WERI-Rb-1 (cell line): ENCODE data around the gene ANKS4B.

ENCODE experiments used
- DNase-seq: peaks from one replicate; pipeline ENCODE4 v3.0.0-alpha.2; 2020
- H3K27ac ChIP-seq: fragments of 250-450 bp; sonication (Bioruptor Pico); 2 replicates; pipeline ENCODE4 v1.5.1; 2020; ENCODE audit warnings: mild to moderate bottlenecking, moderate library complexity
- H3K27me3 ChIP-seq: fragments of 250-450 bp; sonication (Bioruptor Pico); 2 replicates; pipeline ENCODE4 v1.5.1; 2021; ENCODE audit warnings: mild to moderate bottlenecking, low read depth, moderate library complexity; ENCODE audit not compliant: insufficient read depth, severe bottlenecking
- H3K36me3 ChIP-seq: fragments of 250-450 bp; sonication (Bioruptor Pico); 2 replicates; pipeline ENCODE4 v1.5.1; 2020; ENCODE audit warnings: mild to moderate bottlenecking, moderate library complexity
- H3K4me3 ChIP-seq: 2 replicates; pipeline ENCODE4 v1.5.1; 2011; ENCODE audit warnings: low read depth, mild to moderate bottlenecking, control low read depth, low read length
- H3K9me3 ChIP-seq: fragments of 250-450 bp; sonication (Bioruptor Pico); 2 replicates; pipeline ENCODE4 v1.5.1; 2021; ENCODE audit warnings: mild to moderate bottlenecking, moderate library complexity; ENCODE audit not compliant: severe bottlenecking
- CTCF ChIP-seq: IDR thresholded peaks from 2 replicates; pipeline ENCODE4 v1.5.1; 2011; ENCODE audit warnings: low read depth, mild to moderate bottlenecking, control low read depth, inconsistent platforms, low read length

ANKS4B gene

GRCh38 chr16:21260870-21261791 lies 27.6 kb downstream of the ANKS4B start:
- Histone ChIP-seq H3K9me3 (no peaks in the 10 kb centered on the region), H3K36me3 (no peaks in the 10 kb centered on the region), H3K27me3 (no peaks in the 10 kb centered on the region), H3K4me3 (no peak overlapping the region), H3K27ac (peak overlapping the region; percentile 85)
- no peak for TF ChIP-seq CTCF
- no peak for DNase-seq

GRCh38 chr16:21262779-21263639 lies 29.5 kb downstream of the ANKS4B start:
- H3K27me3 ChIP-seq, result no peaks in the 10 kb centered on the region
- no peaks in the 10 kb centered on the region for H3K36me3 ChIP-seq
- peak overlapping the region; percentile 85 for H3K27ac ChIP-seq
- DNase-seq, result no peak
- TF ChIP-seq CTCF, result no peak
- no peaks in the 10 kb centered on the region for H3K9me3 ChIP-seq
- H3K4me3 ChIP-seq, result no peak overlapping the region

- H3K36me3 ChIP-seq, result no peaks in the 10 kb centered on the region
- H3K27me3 ChIP-seq, result no peaks in the 10 kb centered on the region
- H3K4me3 ChIP-seq, result no peak overlapping the region
- no peaks in the 10 kb centered on the region for H3K9me3 ChIP-seq
- H3K27ac ChIP-seq, result peak overlapping the region; percentile 51
- no peak for TF ChIP-seq CTCF
- peak; percentile 40 for DNase-seq
These were observed 30.4 kb downstream of the ANKS4B start for GRCh38 chr16:21263640-21264570.

- Histone ChIP-seq H3K9me3 (no peaks in the 10 kb centered on the region), H3K4me3 (no peak overlapping the region), H3K36me3 (no peaks in the 10 kb centered on the region), H3K27me3 (no peaks in the 10 kb centered on the region), H3K27ac (no peak overlapping the region)
- DNase-seq, result no peak
- no peak for TF ChIP-seq CTCF
These were observed 31.1 kb downstream of the ANKS4B start for GRCh38 chr16:21264571-21265036.

- H3K36me3 ChIP-seq, result no peaks in the 10 kb centered on the region
- DNase-seq, result no peak
- no peaks in the 10 kb centered on the region for H3K27me3 ChIP-seq
- no peak overlapping the region for H3K27ac ChIP-seq
- no peak overlapping the region for H3K4me3 ChIP-seq
- no peak for TF ChIP-seq CTCF
- H3K9me3 ChIP-seq, result no peaks in the 10 kb centered on the region
These were observed 31.8 kb downstream of the ANKS4B start for GRCh38 chr16:21265104-21265837.
